NCI-H510A (cell line): Measurements from ENCODE around the gene ACTR3C.

Source experiments
- DNase-seq: peaks from one replicate; lab custom pipeline; 2025; lab: John Stamatoyannopoulos, UW

The ACTR3C gene

GRCh38 chr7:150359622-150360362 lies 36.4 kb upstream of the ACTR3C start:
- DNase-seq: no peak

GRCh38 chr7:150358988-150359621 lies 35.8 kb upstream of the ACTR3C start:
- DNase-seq: no peak

- no peak for DNase-seq
Observed at GRCh38 chr7:150358433-150358832, 35.1 kb upstream of the ACTR3C start.

- DNase-seq: no peak
Observed at GRCh38 chr7:150357771-150358427, 34.6 kb upstream of the ACTR3C start.

GRCh38 chr7:150357270-150357669 lies 33.9 kb upstream of the ACTR3C start:
- peak; percentile 20 for DNase-seq

GRCh38 chr7:150356265-150356897 lies 33.0 kb upstream of the ACTR3C start:
- no peak for DNase-seq

GRCh38 chr7:150355666-150356059 lies 32.3 kb upstream of the ACTR3C start:
- DNase-seq: no peak

- DNase-seq: no peak
Observed at GRCh38 chr7:150351587-150352194, 28.3 kb upstream of the ACTR3C start.

GRCh38 chr7:150346922-150347321 lies 23.6 kb upstream of the ACTR3C start:
- DNase-seq: no peak

- no peak for DNase-seq
Observed at GRCh38 chr7:150345012-150345411, 21.7 kb upstream of the ACTR3C start.

GRCh38 chr7:150344299-150344698 lies 21.0 kb upstream of the ACTR3C start:
- DNase-seq: no peak

GRCh38 chr7:150343225-150343624 lies 19.9 kb upstream of the ACTR3C start:
- DNase-seq: no peak

GRCh38 chr7:150342121-150342408 lies 18.7 kb upstream of the ACTR3C start:
- no peak for DNase-seq

GRCh38 chr7:150341263-150342120 lies 18.1 kb upstream of the ACTR3C start, which contains the start of gene RARRES2:
Gene RARRES2 (minus strand): TSS chr7:150341629. CDS start chr7:150340609, 1,020 bp downstream.
- no peak for DNase-seq

GRCh38 chr7:150340875-150341262 lies 17.5 kb upstream of the ACTR3C start:
- no peak for DNase-seq

- no peak for DNase-seq
Observed at GRCh38 chr7:150340024-150340749, 16.8 kb upstream of the ACTR3C start.

- DNase-seq: no peak
Observed at GRCh38 chr7:150339409-150339809, 16.1 kb upstream of the ACTR3C start.

GRCh38 chr7:150338166-150338829 lies 15.0 kb upstream of the ACTR3C start:
- DNase-seq: no peak

GRCh38 chr7:150337659-150338081 lies 14.3 kb upstream of the ACTR3C start:
- no peak for DNase-seq

GRCh38 chr7:150337179-150337578 lies 13.8 kb upstream of the ACTR3C start:
- DNase-seq: no peak
